ENCODE data around the gene CD226.

- TF ChIP-seq CTCF (IDR thresholded peaks at IDR 0.05) = no peak
- no peak for TF ChIP-seq POLR2A (IDR thresholded peaks at IDR 0.05)
These were observed 9.3 kb upstream of the CD226 start for GRCh38 chr18:69956665-69957620.
